Panc1 (cell line): ENCODE measurements around the gene FGF14. TPM values are rescaled to one million over a fixed set of nuclear protein-coding genes. Genes with fewer than 3 reads are reported as not detected.

Experiments used
- ATAC-seq: fragments of 200-7000 bp; cut with Tn5 transposase; 2 replicates; pipeline ENCODE4 v1.9.1; 2020; ENCODE audit warnings: mild to moderate bottlenecking, moderate library complexity
- BruUV-seq: library from RNA; stranded (reverse); fragments of 400-500 nt; replicated peaks from 2 replicates; lab custom pipeline; 2021; lab: Mats Ljungman, UMichigan
- CTCF ChIA-PET: fragments of 300-600 bp; sonication (Branson Sonifier 250); formaldehyde crosslinking; loops from one replicate; lab custom pipeline; 2022; ENCODE audit warnings: antibody characterized with exemption; lab: Charles Lee
- POLR2A ChIA-PET: fragments of 300-600 bp; sonication (Branson Sonifier 250); formaldehyde crosslinking; loops from one replicate; lab custom pipeline; 2022; ENCODE audit warnings: antibody characterized with exemption; lab: Charles Lee
- DNase-seq: peaks from one replicate; pipeline ENCODE4 v3.0.0-alpha.2; 2010; ENCODE audit warnings: low read depth, low spot score
- H3K27ac ChIP-seq: 2 replicates; pipeline ENCODE4 v1.5.1; 2011; ENCODE audit warnings: mild to moderate bottlenecking, low read length, inconsistent platforms
- H3K27me3 ChIP-seq: fragments of 200-500 bp; sonication (Bioruptor generic); 2 replicates; pipeline ENCODE4 v1.6.0; 2014; ENCODE audit warnings: low read length, inconsistent platforms; ENCODE audit not compliant: control insufficient read depth, insufficient read depth
- H3K36me3 ChIP-seq: fragments of 200-500 bp; sonication (Bioruptor generic); 2 replicates; pipeline ENCODE4 v1.5.1; 2014; ENCODE audit warnings: inconsistent platforms, mild to moderate bottlenecking, low read length, moderate library complexity; ENCODE audit not compliant: control insufficient read depth, insufficient read depth
- H3K4me1 ChIP-seq: 2 replicates; pipeline ENCODE4 v1.5.1; 2011; ENCODE audit warnings: inconsistent platforms, mild to moderate bottlenecking, low read length, moderate library complexity; ENCODE audit not compliant: control insufficient read depth, insufficient read depth
- H3K4me3 ChIP-seq, 2 experiments: 2 replicates each; pipeline ENCODE4 v1.5.1; 2011 to 2012; ENCODE audit warnings: low read depth in 2 of 2, low read length in 2 of 2, mild to moderate bottlenecking in 2 of 2, inconsistent platforms in 1 of 2, moderate library complexity in 1 of 2
- H3K9me3 ChIP-seq: fragments of 200-500 bp; sonication (Bioruptor generic); 2 replicates; pipeline ENCODE4 v1.5.1; 2014; ENCODE audit warnings: low read depth, mild to moderate bottlenecking, inconsistent platforms, low read length, moderate library complexity; ENCODE audit not compliant: control insufficient read depth, insufficient read depth
- CTCF ChIP-seq: fragments of 450-650 bp; IDR thresholded peaks from 2 replicates; pipeline ENCODE4 v1.5.1; 2017; ENCODE audit warnings: mild to moderate bottlenecking
- POLR2AphosphoS5 ChIP-seq: IDR thresholded peaks from 2 replicates; pipeline ENCODE4 v1.6.1; 2012; ENCODE audit warnings: mild to moderate bottlenecking, low read depth, low read length, moderate library complexity
- SIN3A ChIP-seq: IDR thresholded peaks from 2 replicates; pipeline ENCODE4 v1.6.1; 2012; ENCODE audit warnings: low read depth, mild to moderate bottlenecking, low read length, moderate library complexity, borderline replicate concordance; ENCODE audit not compliant: insufficient read depth
- TCF7L2 ChIP-seq: IDR thresholded peaks from 2 replicates; pipeline ENCODE4 v1.6.1; 2011; ENCODE audit warnings: mild to moderate bottlenecking, low read depth, low read length, inconsistent platforms
- in situ Hi-C: cut with HindIII; loops from 2 replicates; pipeline ENCODE4 v1.10.0; 2016; ENCODE audit warnings: low sequenced_read_pairs, low pct_unique_long_range_greater_than_20kb
- intact Hi-C: fragments of 100-400 bp; cut with micrococcal nuclease; formaldehyde crosslinking; loops from one replicate; pipeline ENCODE4 v1.10.0; 2022; ENCODE audit not compliant: unreplicated experiment
- total RNA-seq: library from RNA; stranded (reverse); gene quantifications from one replicate; pipeline ENCODE4 v1.2.1, GENCODE V29; 2021; ENCODE audit not compliant: unreplicated experiment
- TF ChIP-seq, protein P1 (sequence below), 2 experiments: IDR thresholded peaks; 2 replicates each; pipeline ENCODE4 v1.6.1; 2011 to 2012; ENCODE audit warnings: low read depth in 2 of 2, control low read depth in 1 of 2, low read length in 1 of 2, mild to moderate bottlenecking in 1 of 2, moderate library complexity in 1 of 2; ENCODE audit not compliant: insufficient read depth in 1 of 2

Gene FGF14
- total RNA-seq, 1 experiment from 2014 or later, result 0.03 TPM

GRCh38 chr13:101697745-101698144 lies 704.1 kb downstream of the FGF14 start:
- in situ Hi-C loops, result no loop called here
- DNase-seq (no peak), ATAC-seq (no peak)
- H3K27ac ChIP-seq, result no peak overlapping the region
- no peaks in the 10 kb centered on the region for H3K9me3 ChIP-seq
- ChIA-PET POLR2A (no interaction called here), CTCF (no interaction called here)
- no peak overlapping the region for H3K4me3 ChIP-seq
- BruUV-seq, result no TSS peak
- intact Hi-C loops, result no loop called here
- no peaks in the 10 kb centered on the region for H3K4me1 ChIP-seq
- H3K27me3 ChIP-seq, result no peaks in the 10 kb centered on the region
- no peak for TF ChIP-seq TCF7L2
- no peak for TF ChIP-seq CTCF
- no peak for TF ChIP-seq SIN3A
- TF ChIP-seq, protein P1, sequence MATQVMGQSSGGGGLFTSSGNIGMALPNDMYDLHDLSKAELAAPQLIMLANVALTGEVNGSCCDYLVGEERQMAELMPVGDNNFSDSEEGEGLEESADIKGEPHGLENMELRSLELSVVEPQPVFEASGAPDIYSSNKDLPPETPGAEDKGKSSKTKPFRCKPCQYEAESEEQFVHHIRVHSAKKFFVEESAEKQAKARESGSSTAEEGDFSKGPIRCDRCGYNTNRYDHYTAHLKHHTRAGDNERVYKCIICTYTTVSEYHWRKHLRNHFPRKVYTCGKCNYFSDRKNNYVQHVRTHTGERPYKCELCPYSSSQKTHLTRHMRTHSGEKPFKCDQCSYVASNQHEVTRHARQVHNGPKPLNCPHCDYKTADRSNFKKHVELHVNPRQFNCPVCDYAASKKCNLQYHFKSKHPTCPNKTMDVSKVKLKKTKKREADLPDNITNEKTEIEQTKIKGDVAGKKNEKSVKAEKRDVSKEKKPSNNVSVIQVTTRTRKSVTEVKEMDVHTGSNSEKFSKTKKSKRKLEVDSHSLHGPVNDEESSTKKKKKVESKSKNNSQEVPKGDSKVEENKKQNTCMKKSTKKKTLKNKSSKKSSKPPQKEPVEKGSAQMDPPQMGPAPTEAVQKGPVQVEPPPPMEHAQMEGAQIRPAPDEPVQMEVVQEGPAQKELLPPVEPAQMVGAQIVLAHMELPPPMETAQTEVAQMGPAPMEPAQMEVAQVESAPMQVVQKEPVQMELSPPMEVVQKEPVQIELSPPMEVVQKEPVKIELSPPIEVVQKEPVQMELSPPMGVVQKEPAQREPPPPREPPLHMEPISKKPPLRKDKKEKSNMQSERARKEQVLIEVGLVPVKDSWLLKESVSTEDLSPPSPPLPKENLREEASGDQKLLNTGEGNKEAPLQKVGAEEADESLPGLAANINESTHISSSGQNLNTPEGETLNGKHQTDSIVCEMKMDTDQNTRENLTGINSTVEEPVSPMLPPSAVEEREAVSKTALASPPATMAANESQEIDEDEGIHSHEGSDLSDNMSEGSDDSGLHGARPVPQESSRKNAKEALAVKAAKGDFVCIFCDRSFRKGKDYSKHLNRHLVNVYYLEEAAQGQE (IDR thresholded peaks at IDR 0.05; ENCODE audit: insufficient read depth in 1 of 2, low read depth in 2 of 2, low read length in 1 of 2), result no peak
- TF ChIP-seq POLR2AphosphoS5, result no peak
- no peaks in the 10 kb centered on the region for H3K36me3 ChIP-seq

- intact Hi-C loops (no loop called here), in situ Hi-C loops (no loop called here)
- Histone ChIP-seq H3K4me3 (no peak overlapping the region), H3K27ac (no peak overlapping the region), H3K27me3 (no peaks in the 10 kb centered on the region), H3K36me3 (no peaks in the 10 kb centered on the region), H3K4me1 (no peaks in the 10 kb centered on the region), H3K9me3 (no peaks in the 10 kb centered on the region)
- CTCF ChIA-PET, result no interaction called here
- ATAC-seq (no peak), DNase-seq (no peak)
- TF ChIP-seq CTCF (no peak), SIN3A (no peak), POLR2AphosphoS5 (no peak), TCF7L2 (no peak)
- TF ChIP-seq, protein P1 (IDR thresholded peaks at IDR 0.05; ENCODE audit: insufficient read depth in 1 of 2, low read depth in 2 of 2, low read length in 1 of 2), result no peak
- no TSS peak for BruUV-seq
- POLR2A ChIA-PET, result no interaction called here
These were observed 705.9 kb downstream of the FGF14 start for GRCh38 chr13:101695870-101696516.
